Measurements from ENCODE around the gene YPEL2. TPM values are rescaled to one million over a fixed set of nuclear protein-coding genes. Genes with fewer than 3 reads are reported as not detected.
A peak's percentile ranks its signal among the peaks of the same experiment; 100 is the strongest.

YPEL2 gene
- total RNA-seq, 4 donors from 2014 or later = 35.5 to 47.1 (median 40.6) TPM

- 67 to 75% methylated on average over 3 to 5 of the region's 5 CpGs for WGBS, 2 donors (ENCODE audit: low coverage in 1 of 2)
- Histone ChIP-seq H3K9me3 (no peaks in the 10 kb centered on the region), H3K36me3 (no peaks in the 10 kb centered on the region), H3K27me3 (no peaks in the 10 kb centered on the region), H3K4me1 (peaks cover 3 to 31% (median 13%) of the 10 kb centered on the region in 3 donors), H3K27ac (no peak overlapping the region), H3K4me3 (no peak overlapping the region)
- TF ChIP-seq POLR2AphosphoS5 (IDR thresholded peaks at IDR 0.05) (no peak), CTCF (IDR thresholded peaks at IDR 0.05) (no peak), POLR2A (IDR thresholded peaks at IDR 0.05) (no peak), EP300 (IDR thresholded peaks at IDR 0.05) (no peak)
- no peak for ATAC-seq
Measured at GRCh38 chr17:59327121-59327980, 4.1 kb upstream of the YPEL2 start.

- no peaks in the 10 kb centered on the region for H3K9me3 ChIP-seq
- H3K27me3 ChIP-seq = no peaks in the 10 kb centered on the region
- no peak overlapping the region for H3K27ac ChIP-seq
- H3K4me1 ChIP-seq = peaks cover 3 to 35% (median 13%) of the 10 kb centered on the region in 3 donors
- no peak for TF ChIP-seq POLR2A (IDR thresholded peaks at IDR 0.05)
- no peaks in the 10 kb centered on the region for H3K36me3 ChIP-seq
- H3K4me3 ChIP-seq = no peak overlapping the region
- ATAC-seq = no peak
Measured at GRCh38 chr17:59327981-59328290, 3.5 kb upstream of the YPEL2 start.

GRCh38 chr17:59328601-59329000, 2.9 kb upstream of the YPEL2 start:
- Histone ChIP-seq H3K4me1 (peaks cover 3 to 41% (median 19%) of the 10 kb centered on the region in 3 donors), H3K4me3 (no peak overlapping the region), H3K27me3 (no peaks in the 10 kb centered on the region), H3K36me3 (no peaks in the 10 kb centered on the region), H3K27ac (peak overlapping the region in 3 of 4 donors; percentile 95 to 99 (median 98)), H3K9me3 (no peaks in the 10 kb centered on the region)
- TF ChIP-seq POLR2A (IDR thresholded peaks at IDR 0.05) (no peak), POLR2AphosphoS5 (IDR thresholded peaks at IDR 0.05) (no peak), CTCF (IDR thresholded peaks at IDR 0.05) (no peak), EP300 (IDR thresholded peaks at IDR 0.05) (no peak)
- ATAC-seq = no peak
- WGBS, 2 donors (ENCODE audit: low coverage in 1 of 2) = 75 to 95% methylated on average over 1 to 2 of the region's 2 CpGs

- Histone ChIP-seq H3K36me3 (no peaks in the 10 kb centered on the region), H3K27ac (peak overlapping the region; percentile 95 to 99 (median 98)), H3K9me3 (no peaks in the 10 kb centered on the region), H3K27me3 (no peaks in the 10 kb centered on the region), H3K4me1 (peaks cover 6 to 50% (median 27%) of the 10 kb centered on the region in 3 donors), H3K4me3 (no peak overlapping the region)
- ATAC-seq = peak; percentile 60
- WGBS, 2 donors (ENCODE audit: low coverage in 1 of 2) = 4 to 6% methylated on average over 5 to 6 of the region's 6 CpGs
- TF ChIP-seq CTCF (IDR thresholded peaks at IDR 0.05) = peak; percentile 65 to 90 (median 88)
- no peak for TF ChIP-seq POLR2A (IDR thresholded peaks at IDR 0.05)
- TF ChIP-seq POLR2AphosphoS5 (IDR thresholded peaks at IDR 0.05) = peak; percentile 85
- TF ChIP-seq EP300 (IDR thresholded peaks at IDR 0.05) = no peak
Measured at GRCh38 chr17:59329176-59330052, 2.0 kb upstream of the YPEL2 start.

- no peak for TF ChIP-seq POLR2A (IDR thresholded peaks at IDR 0.05)
- TF ChIP-seq POLR2AphosphoS5 (IDR thresholded peaks at IDR 0.05) = peak; percentile 35
- 16 to 20% methylated on average over 14 to 16 of the region's 17 CpGs for WGBS, 2 donors (ENCODE audit: low coverage in 1 of 2)
- Histone ChIP-seq H3K4me1 (peaks cover 6 to 58% (median 32%) of the 10 kb centered on the region in 3 donors), H3K9me3 (no peaks in the 10 kb centered on the region), H3K27ac (peak overlapping the region; percentile 95 to 99 (median 98)), H3K27me3 (no peaks in the 10 kb centered on the region), H3K36me3 (no peaks in the 10 kb centered on the region), H3K4me3 (peak overlapping the region in 1 of 2 donors; percentile 72)
- ATAC-seq = no peak
Measured at GRCh38 chr17:59330053-59330942, 1.2 kb upstream of the YPEL2 start.
